NCI-H146 (cell line): ENCODE measurements around the gene ABTB2.

Experiments
- DNase-seq: peaks from one replicate; lab custom pipeline; 2025; lab: John Stamatoyannopoulos, UW

The ABTB2 gene

DNA sequence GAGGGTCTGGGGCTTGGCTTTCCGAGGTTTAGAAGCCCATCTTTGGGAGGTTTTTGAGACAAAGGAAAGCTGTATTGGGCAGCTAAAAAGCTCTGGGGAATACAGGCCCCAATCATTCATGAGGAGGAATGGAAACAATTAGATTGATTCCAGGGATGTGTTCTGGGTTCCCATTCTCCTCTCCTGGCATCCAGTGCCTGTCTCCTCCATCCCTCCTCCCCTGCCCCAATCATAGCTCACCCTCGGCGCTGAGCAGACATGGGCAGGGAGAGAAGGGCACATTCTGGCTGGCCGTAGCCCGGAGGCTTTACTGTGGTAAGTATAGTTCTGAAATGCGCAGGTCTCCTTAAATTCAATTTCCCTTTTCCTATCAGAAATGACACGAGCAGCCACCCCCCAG lies 42.4 kb downstream of the ABTB2 start:
- DNase-seq: no peak

DNA sequence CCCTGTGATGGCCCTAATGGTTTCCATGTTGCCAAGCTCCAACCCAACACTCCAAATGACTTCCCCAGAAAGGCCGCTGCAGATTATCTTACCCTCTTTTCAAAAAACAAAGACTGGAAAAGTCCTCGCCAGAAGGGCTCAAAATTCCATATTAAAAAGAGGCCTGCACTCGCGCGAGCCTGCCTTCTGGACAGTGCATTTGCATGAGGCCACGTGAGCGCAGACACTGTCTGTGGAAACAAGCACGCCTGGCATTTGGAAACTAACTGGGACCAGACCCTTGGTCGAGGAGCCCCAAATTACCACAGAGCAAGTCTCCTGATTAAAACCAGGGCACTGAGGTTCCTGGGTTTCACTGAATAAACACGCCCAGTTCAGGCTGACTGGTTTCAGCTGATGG lies 42.9 kb downstream of the ABTB2 start:
- DNase-seq: no peak

DNA sequence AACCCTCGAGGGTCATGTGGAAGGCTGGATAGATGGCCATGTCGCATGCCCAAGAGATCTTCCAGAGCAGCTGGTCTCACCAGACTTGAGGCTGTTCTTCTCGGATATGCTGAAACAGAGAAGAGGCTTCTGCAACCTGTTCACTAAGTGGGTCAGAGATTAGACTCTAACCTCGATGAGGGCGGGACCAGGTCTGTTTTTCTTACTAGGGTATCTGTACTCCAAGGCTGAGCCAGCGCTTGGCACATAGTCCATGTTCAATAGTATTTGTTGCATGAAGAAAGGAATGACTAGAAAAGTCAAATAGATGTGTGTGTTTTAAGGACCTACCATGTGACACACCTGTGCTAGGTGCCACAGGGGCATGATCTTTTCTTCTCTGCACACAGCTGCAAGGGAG lies 43.6 kb downstream of the ABTB2 start:
- no peak for DNase-seq

DNA sequence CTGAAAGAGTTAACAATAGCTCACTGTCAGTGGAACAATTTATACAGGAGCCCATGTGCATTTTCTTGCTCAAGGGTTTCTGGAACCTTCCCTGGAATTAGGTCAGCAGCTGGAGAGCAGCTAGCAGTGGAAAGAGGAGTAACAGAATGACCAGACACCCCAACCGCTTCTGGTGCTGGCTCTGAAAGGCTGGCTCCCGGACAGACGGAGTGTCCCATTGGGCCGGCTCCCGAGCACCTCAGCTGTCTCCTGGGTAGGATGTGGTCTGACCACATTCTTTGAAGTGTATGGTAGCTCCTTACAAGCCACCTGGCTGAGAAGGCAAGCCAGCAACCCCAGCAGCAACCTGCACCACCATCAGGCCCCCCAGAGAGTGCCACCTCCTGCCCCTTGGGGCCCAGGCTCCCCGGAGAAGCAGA lies 44.7 kb downstream of the ABTB2 start:
- DNase-seq: no peak

DNA sequence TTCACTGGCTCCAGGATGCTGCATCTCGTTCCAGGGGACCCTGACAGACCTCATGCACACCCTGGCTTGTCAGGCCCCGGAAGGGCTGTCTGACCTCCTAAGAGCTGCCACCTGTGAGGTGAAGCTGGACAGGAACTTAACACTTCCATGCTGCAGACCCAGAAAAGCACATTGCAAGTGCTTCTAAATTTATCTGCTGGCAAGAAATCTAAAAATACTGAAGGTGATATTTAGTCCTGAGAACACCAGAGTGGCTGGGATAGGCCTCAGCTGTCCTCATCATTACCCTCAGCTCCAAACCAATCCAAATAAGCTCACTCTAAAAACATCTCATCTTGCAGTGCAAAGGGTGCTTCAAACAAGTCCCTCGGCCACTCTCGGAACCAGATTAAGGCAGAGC lies 46.7 kb downstream of the ABTB2 start:
- no peak for DNase-seq

DNA sequence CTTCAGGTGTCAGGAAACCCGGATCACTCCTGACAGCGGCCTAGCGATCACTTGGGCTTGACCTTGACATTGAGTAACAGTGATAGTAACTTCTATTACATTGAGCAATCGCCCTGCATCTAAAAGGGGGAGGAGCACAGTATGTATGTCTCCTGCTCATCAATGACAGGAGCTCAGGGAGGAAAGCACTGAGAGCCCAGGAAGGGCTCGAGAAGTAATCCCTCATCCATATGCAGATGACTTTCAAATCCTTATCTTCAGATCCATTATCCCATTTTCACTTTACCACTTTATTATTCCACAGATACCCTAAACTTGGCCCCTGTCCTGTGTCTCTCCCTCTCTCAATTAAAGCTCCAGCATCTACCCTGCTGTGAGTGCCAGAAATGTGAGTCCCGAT lies 47.8 kb downstream of the ABTB2 start:
- DNase-seq: no peak

DNA sequence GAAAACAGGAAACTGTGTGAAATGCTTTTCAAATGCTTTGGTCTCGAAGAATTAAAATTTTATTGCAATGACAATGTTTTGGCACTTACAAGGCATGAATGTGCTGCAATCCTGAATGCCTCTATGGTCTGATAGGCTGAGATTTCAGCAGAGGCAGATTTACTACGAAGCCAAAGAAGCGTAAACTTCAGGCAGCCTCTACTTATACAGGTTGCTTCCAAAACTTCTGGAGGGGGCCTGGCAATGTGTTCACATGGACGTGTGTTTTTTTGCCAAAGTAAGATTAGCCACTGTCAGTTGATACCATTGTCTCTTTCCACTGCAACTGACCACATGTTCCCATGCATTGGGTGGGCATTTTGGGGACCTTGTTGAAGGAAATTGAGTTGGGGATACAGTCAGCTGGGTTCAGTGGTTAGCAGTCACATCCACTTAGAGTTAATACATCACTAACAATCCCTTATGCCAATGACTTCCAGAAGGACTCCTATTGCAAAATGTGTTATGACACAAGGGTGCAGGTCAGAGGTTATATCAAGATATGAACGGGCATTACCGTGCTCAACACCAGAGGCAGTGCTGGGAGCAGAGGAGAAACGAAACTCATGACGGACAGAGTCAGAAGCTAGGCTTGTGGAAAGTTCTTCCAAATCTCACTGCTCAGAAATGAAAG lies 48.8 kb downstream of the ABTB2 start:
- DNase-seq: no peak

DNA sequence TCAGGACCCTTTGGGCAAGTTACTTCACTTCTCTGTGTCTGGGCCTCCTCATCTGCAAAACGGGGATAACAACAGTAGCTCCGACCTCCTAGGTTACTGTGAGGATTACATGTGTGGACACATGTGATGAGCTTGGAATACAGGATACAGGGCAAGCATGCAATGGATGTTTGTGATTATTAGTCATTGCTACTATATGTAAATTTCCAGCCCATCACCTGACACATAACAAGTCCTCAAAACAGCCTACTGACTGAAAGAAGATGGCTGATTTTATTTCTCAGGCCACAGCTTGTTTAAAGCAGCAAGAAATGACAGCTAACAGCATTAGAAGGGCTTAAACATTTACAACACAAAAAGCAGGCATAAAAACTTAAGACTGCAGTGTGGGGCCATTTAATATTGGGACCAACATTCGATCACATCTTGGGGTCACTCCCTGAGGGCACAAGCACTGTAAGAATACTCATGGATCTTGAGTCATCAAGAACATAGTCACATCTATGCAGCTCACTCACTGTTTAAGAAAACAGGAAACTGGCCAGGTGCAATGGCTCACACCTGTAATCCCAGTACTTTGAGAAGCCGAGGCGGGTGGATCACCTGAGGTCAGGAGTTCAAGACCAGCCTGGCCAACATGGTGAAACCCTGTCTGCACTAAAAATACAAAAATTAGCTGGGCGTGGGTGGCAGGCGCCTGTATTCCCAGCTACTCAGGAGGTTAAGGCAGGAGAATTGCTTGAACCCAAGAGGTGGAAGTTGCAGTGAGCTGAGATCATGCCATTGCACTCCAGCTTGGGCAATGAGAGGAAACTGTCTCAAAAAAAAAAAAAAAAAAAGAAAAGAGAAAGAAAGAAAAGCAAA lies 49.5 kb downstream of the ABTB2 start:
- DNase-seq: no peak

DNA sequence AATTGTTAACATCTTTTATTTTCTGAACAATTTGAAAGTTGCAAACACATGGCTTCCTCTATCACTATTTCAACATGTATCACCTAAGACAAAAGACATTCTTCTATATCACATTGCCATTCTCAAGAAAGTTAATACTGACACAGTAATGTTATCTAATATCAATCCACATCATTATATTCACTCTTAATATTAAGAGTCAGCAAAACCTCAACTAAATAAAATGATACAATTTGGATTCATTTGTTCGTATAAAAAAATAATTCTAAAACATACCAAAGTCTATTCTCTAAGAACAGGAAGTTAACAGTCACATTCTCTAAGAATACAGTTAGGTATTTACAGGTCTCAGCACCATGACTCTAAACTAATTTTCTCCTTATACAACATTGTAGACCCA lies 52.0 kb downstream of the ABTB2 start:
- DNase-seq: no peak

DNA sequence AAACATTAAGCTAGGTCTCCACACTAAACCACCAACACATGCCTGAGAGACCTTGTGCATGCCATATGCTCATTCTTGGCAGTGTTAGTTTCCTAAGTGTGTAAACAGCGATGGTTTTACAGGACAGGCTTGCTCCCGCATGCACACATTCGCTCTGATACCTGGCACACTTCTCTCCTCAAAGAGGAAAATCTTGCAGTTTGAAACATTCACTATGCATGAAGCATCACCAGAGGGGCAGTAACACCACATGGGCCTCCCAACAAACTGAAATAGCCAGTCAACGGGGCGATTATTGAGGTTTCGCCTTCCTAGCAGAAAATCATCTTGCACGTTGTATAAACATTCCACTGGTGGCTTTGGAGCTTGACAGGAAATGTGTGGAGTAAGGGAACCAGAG lies 52.6 kb downstream of the ABTB2 start:
- no peak for DNase-seq

DNA sequence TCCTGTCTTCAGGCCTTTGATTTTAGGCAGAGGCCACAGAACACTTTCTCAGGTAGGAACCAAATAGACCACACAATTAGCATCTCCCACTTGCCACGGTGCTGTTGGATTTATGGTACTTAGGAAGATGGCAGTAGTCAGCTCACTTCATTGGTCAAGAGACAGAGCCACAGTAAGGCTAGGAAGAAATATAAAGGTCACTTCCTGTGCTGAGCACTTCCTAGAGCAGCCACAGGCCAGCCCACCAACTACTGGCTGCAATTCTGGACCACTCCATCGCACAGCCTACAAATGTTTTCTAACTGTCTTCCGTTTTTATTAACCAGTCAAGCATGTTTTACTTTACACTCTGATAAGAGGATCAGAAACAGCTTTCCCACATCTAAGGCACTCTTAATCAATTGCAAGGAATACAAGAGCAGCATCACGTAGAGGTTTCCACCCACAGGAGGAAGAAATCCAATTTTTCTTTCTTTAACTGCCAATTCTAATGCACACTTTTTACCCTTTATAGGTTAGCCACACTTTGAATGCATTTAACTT lies 54.7 kb downstream of the ABTB2 start:
- no peak for DNase-seq

DNA sequence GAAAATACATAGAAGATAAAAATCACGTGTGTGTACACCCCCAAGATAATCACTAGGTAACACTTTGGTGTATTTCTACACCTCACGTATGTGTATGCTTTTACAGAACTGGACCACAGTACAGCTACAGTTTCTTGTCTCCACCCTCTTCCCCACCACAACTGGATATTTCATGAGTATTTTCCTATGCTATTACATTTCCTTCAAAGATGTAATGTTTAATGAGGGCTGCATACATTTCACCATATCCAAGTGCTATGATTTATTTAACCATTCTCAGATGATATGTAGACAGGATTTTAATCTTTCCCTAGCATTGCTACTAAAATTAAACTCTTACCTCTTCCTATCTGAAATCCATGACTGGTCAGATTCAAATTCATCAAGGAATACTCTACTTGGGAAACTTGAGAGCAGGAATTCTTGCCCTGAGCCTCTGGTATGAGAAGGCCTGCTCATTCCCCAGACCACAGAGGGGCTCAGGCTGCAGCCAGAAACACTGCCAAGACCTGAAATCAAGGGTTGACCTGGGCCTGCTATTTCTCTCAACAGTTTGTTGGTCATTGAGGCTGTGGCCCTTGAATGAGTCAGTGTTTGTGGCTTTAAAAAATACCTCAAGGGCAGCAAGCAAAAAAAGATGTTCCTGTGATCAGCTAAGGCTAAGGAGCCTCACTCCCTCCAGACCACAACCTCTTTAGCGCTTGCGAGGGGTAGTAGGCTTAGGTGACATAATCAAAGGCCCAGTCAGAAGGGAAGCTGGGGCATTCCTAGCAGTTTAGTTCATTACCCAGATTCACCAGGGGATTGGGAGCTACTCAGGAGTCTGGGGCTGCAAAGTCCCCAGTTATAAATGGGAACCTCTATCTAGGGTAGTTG lies 55.5 kb downstream of the ABTB2 start:
- no peak for DNase-seq

DNA sequence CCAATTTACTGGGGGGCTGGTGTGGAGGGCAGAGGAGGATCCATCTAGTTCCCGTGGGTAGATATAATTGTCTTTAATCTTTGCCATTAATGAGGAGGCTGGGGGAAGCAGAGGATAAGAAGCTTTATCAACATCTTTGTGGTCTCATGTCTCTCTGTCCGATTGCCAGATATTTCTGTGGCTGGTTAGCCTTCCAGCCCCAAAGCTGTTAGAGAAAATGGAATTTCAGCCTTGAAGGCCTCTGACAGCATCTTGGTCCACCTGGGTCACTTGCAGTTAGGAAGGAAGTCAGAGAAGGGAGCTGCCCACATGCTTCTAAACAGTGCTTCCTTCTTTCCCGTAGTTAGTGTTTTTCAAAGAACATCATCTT lies 56.9 kb downstream of the ABTB2 start:
- DNase-seq: no peak

DNA sequence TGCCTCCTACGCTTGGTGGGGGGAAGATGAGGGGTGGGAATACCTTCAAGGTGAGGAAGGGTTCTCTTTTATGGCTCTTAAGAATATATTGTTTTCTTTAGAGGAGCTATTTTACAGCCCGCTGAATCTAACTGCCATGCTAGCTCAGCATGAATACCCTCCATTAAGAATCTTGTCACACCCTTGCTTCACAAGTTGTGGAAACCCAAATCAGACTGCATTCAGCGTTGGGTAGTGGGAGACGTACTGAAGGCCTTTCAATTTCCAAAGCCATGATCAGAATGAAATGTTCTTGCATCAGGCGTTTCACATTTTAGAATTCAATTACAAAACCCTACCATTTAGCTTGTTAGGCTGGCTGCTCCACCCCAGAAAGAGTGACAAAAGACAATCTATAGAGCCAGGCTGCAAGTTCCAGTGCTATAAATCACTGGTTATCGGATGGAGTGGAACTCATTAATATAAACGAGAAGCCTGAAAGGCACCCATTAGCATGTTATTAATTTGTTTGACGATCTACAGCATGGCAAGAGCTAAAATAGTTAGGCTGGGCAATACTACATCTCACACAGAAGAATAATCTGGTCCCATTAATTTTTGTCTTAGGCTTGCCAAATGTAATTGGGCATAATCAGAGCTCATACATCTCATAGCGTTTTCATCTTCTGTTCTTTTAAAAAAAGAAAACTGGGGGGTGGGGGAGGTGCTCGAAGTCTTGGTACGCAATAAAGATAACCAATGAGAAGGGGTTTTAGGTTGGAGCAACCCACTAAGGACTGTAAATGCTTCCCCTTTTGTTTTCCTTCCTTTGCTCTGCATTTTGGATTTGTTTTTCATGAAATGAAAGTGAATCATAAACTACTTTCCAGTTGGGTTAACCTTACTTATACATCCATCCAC lies 57.5 kb downstream of the ABTB2 start:
- DNase-seq: no peak

DNA sequence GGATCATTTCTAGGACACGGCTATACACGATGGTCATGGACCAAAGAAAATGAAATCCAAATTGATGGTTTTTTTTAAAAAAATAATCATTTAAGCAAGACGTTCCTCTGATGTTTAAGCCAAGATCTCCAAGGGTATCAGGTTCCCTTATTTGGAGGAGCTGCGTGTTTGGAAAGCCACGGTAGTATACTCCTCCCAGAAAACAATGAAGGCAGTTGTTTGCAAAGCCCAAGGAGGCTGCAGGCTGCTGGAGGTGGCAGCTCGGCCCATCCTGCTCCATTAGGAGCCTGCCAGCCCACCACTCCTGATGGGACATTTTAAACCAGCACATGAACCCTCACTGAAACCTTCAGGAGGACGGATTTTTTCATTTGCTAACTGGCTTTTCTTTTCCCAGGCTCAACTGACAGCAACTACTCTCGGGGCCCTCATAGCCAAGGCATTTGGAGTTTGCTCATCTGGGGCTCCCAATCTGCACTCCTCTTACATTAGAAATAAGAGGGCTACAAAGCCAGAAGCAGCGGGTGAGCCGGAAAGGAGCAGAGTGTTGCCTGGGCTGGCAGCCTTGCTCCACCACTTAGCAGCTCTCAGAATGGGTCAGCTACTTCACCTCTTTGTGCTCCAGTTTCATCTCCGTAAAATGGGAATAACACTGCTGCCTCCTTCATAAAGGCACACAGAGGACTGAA lies 58.4 kb downstream of the ABTB2 start:
- no peak for DNase-seq

DNA sequence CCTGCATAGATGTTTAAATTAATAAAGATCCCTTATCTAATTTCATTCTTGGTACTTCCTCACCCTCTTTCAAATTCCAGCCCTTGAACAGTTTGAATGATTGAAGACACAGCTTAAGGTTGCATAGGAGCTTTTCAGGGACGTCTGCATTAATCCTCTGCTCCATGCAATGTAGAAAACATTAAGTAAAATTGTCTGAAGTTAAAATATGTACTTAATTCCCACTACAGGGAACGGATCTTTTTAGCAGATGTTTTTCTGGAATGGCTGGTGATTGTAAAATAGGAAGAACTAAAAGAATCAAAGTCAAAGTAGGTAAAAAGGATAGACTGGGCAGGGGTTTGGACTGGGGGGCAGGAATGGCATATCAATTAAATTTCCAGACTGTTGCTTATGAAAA lies 58.9 kb downstream of the ABTB2 start:
- no peak for DNase-seq

DNA sequence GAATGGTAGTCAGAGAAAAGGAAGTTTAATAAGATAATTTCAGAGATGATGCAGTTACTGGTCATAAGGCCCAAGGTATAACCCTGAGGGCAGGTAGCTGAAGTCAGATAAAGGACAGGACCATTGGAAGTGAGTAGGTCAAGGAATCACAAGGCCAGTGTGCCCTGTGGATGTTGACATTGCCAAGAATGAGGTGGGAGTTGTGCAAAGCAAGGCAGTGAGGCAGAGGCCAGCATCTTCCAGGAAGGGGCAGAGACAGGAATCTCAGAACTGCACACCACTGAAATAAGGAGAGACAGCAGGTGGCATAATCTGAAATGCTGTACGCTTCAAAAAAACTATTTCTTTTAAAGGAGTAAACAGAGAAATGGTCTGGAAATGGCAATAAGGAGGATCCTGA lies 61.4 kb downstream of the ABTB2 start:
- no peak for DNase-seq

DNA sequence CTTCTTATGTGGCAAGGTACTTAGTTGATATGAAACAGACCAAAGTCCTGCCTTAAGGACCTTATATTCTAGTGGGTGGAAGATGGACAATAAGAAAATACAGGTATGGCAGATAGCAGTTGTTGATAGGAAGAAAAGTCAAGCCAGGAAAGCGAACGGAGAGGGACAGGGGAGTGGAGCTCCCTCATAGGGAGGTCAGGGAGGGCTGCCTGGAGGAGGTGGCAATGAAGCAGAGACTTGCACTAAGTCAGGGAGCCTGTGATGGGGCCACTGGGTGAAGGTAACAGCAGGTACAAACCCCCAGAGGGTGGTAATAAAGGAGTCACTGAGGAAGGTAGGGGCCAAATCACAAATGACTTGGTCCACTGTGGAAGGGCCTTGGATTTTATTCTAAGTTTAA lies 65.3 kb downstream of the ABTB2 start:
- no peak for DNase-seq

DNA sequence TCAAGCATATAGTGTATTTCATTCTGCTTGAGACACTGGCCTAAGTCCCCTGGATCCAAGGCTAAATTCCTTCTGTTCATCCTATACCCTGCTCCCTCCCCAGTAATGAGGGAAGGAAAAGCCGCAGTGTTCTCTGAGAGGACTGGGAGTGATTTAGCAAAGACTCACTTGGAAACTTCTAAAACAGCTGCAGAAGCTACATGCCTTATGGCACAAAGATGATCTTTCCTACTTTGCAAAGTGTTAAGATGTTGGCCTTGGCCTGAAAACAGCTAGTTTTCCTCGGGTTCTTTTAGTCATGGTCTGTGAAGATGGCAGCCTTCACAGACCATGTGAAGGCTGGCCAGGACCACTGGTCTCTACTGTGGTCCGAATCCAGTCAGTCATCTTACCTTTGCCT lies 65.7 kb downstream of the ABTB2 start:
- no peak for DNase-seq

DNA sequence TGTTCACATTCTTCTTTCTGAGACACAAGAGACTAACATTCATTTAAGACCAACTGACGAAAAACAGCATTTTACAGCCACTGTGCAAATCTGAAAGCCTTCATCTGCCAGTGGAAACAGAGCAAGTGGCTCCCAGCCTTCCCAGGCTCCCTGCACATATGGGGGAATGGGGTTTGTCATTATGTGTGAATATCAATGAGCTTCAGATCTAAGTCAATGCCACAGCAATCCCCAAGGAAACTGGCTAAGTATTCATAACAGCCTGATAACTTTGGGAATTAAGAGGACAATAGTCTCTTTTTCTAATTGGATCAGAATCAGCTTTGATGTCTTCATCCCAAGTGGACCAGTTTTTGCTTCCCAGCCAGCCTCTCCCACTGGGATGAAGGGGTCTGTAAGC lies 66.9 kb downstream of the ABTB2 start:
- no peak for DNase-seq

DNA sequence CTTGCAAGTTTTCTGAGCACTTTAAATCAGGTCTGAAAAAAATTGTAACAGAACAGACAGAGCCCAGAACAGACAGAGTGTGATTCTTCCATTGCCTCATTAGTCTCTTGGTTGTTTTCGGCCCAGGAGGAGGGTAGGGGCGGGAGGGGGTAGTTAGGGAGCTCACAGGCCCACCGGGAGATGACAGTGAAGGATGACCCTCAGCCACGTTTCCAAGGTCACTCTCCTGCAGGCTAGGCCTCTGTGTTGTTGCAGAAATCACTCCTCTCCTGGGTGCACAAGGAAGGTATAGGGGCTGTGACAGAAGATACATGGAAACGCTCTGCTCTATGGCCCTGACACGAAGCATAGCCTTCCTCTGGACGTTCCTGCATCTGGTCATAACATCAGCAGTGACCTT lies 69.3 kb downstream of the ABTB2 start:
- DNase-seq: no peak
